GM12891 (cell line): ENCODE data around the gene SLC34A1.

Source experiments
- DNase-seq: peaks from one replicate; pipeline ENCODE4 v3.0.0; 2011; ENCODE audit warnings: low spot score; ENCODE audit not compliant: insufficient read length
- FAIRE-seq: peaks from 2 replicates; lab custom pipeline; 2011; peaks lifted over from hg19 to GRCh38; lab: Jason Lieb, UNC
- PAX5 ChIP-seq: IDR thresholded peaks from 2 replicates; pipeline ENCODE4 v1.6.1; 2011; ENCODE audit warnings: low read length, moderate library complexity, mild to moderate bottlenecking; ENCODE audit not compliant: insufficient read depth, severe bottlenecking
- POLR2A ChIP-seq: IDR thresholded peaks from 2 replicates; pipeline ENCODE4 v1.6.1; 2011; ENCODE audit warnings: low read depth, low read length, control low read depth
- POLR2AphosphoS5 ChIP-seq: IDR thresholded peaks from 2 replicates; pipeline ENCODE4 v1.6.1; 2011; ENCODE audit warnings: low read depth, low read length, control low read depth
- POU2F2 ChIP-seq: IDR thresholded peaks from 2 replicates; pipeline ENCODE4 v1.6.1; 2011; ENCODE audit warnings: low read depth, mild to moderate bottlenecking, control low read depth, low read length, moderate library complexity
- SPI1 ChIP-seq: IDR thresholded peaks from 2 replicates; pipeline ENCODE4 v1.6.1; 2011; ENCODE audit warnings: low read depth, low read length, control low read depth
- TAF1 ChIP-seq: IDR thresholded peaks from 2 replicates; pipeline ENCODE4 v1.6.1; 2011; ENCODE audit warnings: low read depth, low read length, control low read depth

Gene SLC34A1

DNA sequence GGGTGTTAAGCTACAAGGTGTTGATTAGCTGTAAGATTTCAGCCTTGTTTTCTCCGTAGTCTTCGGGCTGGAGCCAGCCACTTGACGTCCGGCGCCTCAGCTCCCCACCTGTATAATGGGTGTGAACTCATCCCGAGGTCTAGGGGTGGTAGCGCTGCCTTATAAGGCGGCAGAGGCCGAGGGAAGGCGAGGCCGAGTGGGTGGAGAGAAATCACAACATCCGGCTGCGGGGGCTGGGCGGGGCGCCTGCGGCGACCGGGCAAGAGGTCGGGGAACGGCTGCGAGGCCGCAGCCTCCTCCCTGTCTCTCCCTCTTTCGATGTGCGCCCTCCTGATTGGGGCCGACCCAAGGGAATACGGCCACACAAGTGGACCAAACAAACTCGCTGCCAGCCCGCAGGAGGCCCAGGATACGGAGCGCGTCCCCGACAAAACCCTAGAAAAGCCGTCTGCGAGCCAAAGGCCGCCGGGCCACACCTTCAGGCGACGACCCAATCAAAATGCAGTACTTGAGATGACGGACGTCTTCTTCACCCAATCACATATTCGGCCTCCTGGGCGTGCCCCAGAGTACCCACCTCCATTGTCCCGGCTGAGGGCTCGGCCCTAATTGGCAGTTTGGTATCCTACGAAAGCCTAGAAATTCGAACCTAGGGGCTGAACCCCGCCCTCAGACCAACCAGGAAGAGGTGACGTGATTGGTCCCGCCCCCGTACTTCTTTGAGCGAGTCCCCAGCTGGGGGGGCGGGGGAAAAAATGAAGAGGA is 41.7 kb downstream of the SLC34A1 start:
- DNase-seq (peak; percentile 94), FAIRE-seq (peak; percentile 94)
- TF ChIP-seq SPI1: no peak
- TF ChIP-seq PAX5: no peak
- TF ChIP-seq POU2F2: no peak
- TF ChIP-seq POLR2AphosphoS5: peak; percentile 88; the same call in 1 of the 2 replicates
- TF ChIP-seq POLR2A: peak; percentile 92
- TF ChIP-seq TAF1: peak; percentile 73

DNA sequence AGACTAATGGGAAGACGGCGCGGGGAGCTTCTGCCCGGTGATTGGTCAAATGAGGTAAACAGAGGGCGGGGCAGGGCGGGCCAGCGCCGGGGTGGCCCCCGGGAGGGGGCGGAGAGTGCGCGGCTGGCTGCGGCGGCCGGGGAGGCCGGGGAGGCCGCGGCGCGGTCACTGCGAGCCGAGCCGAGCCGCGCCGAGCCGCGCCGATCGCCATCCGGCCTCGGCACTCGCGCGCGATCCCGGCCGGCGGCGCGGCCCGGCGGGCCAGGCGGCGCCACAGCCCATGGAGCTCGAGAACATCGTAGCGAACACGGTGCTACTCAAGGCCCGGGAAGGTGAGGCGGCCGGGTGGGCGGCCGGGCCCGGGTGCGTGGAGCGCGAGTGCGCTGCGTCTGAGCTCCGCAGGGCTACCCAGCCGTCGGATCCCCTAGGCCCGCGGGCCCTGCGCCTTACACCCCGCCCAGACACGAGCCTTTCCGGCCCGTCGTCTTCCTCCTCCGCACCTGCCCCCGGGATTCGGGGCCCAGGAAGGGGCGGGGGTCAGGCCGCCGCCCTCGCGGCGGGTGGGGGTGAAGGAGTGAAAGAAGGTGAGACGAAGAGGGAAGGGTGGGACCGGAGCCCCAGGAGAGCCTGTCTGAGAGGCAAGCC is 42.5 kb downstream of the SLC34A1 start, which contains the start of gene GRK6:
Gene GRK6, plus strand, starts transcription at position 111 of the 645 bp plus-strand sequence. Its CDS starts 170 bp downstream, at position 281.
- TF ChIP-seq POLR2A: peak; percentile 38; the same call in 1 of the 2 replicates
- no peak for TF ChIP-seq PAX5
- peak; percentile 39; the same call in 1 of the 2 replicates for TF ChIP-seq TAF1
- no peak for TF ChIP-seq SPI1
- peak; percentile 63 for FAIRE-seq
- DNase-seq: no peak

DNA sequence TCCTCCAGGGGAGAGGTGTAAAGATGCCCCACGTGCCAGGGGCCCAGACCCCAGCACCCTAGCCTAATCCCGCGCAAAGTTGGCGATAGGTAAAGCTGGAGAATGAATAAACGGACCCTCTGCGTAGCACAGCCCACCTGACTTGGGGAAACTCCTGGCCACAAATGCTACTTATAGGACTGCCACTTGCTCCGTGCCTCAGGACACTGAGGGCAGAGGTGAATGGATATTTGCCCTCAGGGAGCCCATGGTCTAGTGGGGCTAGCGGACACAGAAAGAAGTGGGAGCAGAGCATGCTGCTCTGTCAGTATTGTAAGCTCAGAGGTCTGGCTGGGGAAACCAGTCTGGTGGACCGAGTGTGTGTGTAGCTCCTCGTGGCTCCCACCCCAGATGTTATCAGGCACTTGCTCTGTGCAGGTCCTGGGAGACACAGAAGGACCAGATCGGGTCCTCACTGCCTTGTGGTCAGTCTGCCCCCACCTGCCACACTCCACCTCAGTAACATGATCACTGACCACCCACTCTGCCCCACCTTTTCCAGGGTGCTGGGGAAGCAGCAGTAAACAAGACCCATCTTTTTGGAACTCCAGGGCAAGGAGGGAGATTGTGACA is 43.1 kb downstream of the SLC34A1 start:
- DNase-seq (no peak), FAIRE-seq (peak; percentile 23)
- TF ChIP-seq POLR2AphosphoS5 (no peak), TAF1 (0 out of 2 replicates have a peak, but pooled peaks have one; percentile 13), POU2F2 (no peak), POLR2A (peak; percentile 59; the same call in 1 of the 2 replicates), SPI1 (no peak)

DNA sequence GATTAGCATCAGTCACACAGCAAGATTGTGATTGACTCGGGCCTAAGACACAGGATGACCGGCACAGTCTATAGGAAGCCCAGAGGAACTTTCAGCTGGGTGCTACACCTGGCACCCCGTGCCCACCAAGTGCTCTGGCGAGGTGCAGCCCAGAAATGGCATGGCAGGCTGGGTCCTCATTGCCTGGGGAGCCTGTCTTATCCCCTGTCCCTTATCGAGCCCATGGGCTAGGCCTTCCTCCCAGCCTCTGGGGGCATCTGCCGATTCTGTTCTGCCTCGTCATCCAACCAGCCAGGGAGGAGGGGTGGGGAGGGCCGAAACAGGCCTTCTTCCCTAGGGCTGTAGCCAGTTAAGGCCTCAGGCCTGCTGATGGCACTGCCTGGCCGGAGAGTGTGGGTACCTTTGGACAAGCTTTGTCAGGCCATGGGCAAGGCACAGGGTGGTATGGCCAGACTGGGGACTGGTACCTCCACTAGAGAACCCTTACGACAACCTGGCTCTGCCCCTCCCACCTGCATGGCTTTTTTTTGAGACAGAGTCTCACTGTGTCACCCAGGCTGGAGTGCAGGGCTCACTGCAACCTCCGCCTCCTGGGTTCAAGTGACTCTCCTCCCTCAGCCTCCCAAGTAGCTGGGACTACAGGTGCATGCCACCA is 43.8 kb downstream of the SLC34A1 start:
- TF ChIP-seq POLR2A (no peak; the same call in 1 of the 2 replicates), POLR2AphosphoS5 (peak; percentile 60; the same call in 1 of the 2 replicates)
- FAIRE-seq: no peak
- DNase-seq: no peak

- TF ChIP-seq POLR2AphosphoS5: no peak
- no peak for TF ChIP-seq SPI1
- no peak for TF ChIP-seq TAF1
- TF ChIP-seq PAX5: no peak
- no peak for TF ChIP-seq POU2F2
- TF ChIP-seq POLR2A: no peak; the same call in 1 of the 2 replicates
- no peak for FAIRE-seq
- DNase-seq: no peak
These were observed 44.5 kb downstream of the SLC34A1 start for GRCh38 chr5:177428574-177429217.

GRCh38 chr5:177429248-177430040 is 45.2 kb downstream of the SLC34A1 start:
- peak; percentile 52; the same call in 1 of the 2 replicates for TF ChIP-seq POLR2A
- 0 out of 2 replicates have a peak, but pooled peaks have one; percentile 31 for TF ChIP-seq POLR2AphosphoS5
- TF ChIP-seq SPI1: no peak
- TF ChIP-seq POU2F2: peak; percentile 89
- TF ChIP-seq PAX5: no peak
- no peak for DNase-seq
- FAIRE-seq: peak; percentile 89

GRCh38 chr5:177430140-177430951 is 46.1 kb downstream of the SLC34A1 start:
- FAIRE-seq (peak; percentile 69), DNase-seq (no peak)
- TF ChIP-seq SPI1 (no peak), PAX5 (no peak), POLR2A (no peak), POU2F2 (no peak), POLR2AphosphoS5 (no peak), TAF1 (no peak)

GRCh38 chr5:177430972-177431316 is 46.7 kb downstream of the SLC34A1 start:
- FAIRE-seq: no peak
- DNase-seq: no peak
- TF ChIP-seq SPI1 (peak; percentile 29; the same call in 1 of the 2 replicates), POLR2AphosphoS5 (no peak)
